Measurements from ENCODE around the gene LMOD1.
"Not testable (repeated sequence)": the region's sequence is repeated elsewhere in the genome, so short reads cannot be mapped to it uniquely, and the experiment has no call there.

The LMOD1 gene

GRCh38 chr1:201861448-201861847, 84.9 kb downstream of the LMOD1 start:
- DNase-seq (ENCODE audit: low spot score), result no peak

- DNase-seq (ENCODE audit: low spot score), result no peak
These were observed 86.9 kb downstream of the LMOD1 start for GRCh38 chr1:201859424-201859823.

GRCh38 chr1:201856722-201857121, 89.6 kb downstream of the LMOD1 start:
- not testable (repeated sequence) for DNase-seq (ENCODE audit: low spot score)

GRCh38 chr1:201851949-201852348, 94.4 kb downstream of the LMOD1 start:
- DNase-seq (ENCODE audit: low spot score), result no peak

GRCh38 chr1:201850053-201850397, 96.3 kb downstream of the LMOD1 start:
- DNase-seq (ENCODE audit: low spot score), result no peak

- no peak for DNase-seq (ENCODE audit: low spot score)
These were observed 96.8 kb downstream of the LMOD1 start for GRCh38 chr1:201849372-201850052.

- DNase-seq (ENCODE audit: low spot score), result no peak
These were observed 98.1 kb downstream of the LMOD1 start for GRCh38 chr1:201848230-201848629.

- no peak for DNase-seq (ENCODE audit: low spot score)
These were observed 99.2 kb downstream of the LMOD1 start for GRCh38 chr1:201847150-201847549.
